Measurements from ENCODE around the gene RBFOX2. TPM values are rescaled to one million over a fixed set of nuclear protein-coding genes. Genes with fewer than 3 reads are reported as not detected.
A peak's percentile ranks its signal among the peaks of the same experiment; 100 is the strongest.

The RBFOX2 gene
- polyA plus RNA-seq, 2 of the 4 experiments (the other 2 are of a cell fraction), result 30.3 to 77.7 TPM

DNA sequence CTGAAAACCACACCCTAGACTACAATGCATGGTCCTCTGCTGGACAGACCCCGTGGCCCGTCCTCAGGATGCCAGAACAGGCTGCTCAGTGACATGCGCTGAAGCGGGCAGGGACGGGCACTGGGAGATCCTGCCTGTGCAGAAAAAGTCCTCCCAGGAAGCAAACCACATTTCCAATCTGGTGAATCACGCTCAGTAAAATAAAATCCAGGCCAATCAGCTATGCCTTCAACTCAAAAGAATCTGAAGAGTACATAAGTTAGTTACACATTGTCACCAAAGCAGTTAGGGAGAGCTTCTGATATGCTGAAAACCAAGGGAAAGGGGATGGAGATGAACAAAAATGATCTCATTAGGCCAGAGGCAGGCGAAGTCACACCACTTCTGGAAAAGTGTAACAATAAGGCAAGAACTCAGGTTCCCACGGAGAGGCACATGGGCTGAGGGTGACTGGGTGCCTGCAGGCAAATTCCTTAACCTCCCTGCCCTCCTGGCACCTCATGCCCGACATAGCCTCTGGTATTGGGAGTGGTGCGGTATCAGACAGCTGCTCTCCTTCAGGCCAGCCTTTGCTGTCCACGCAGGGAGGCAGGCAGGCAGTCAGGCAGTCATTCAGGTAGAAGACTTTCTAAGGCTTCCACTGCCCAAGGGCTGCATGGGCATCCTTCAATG, 244.5 kb downstream of the RBFOX2 start:
- peak overlapping the region; percentile 72 for H3K4me2 ChIP-seq
- FAIRE-seq, result no peak
- peak overlapping the region; percentile 71 to 87 for H3K27ac ChIP-seq

DNA sequence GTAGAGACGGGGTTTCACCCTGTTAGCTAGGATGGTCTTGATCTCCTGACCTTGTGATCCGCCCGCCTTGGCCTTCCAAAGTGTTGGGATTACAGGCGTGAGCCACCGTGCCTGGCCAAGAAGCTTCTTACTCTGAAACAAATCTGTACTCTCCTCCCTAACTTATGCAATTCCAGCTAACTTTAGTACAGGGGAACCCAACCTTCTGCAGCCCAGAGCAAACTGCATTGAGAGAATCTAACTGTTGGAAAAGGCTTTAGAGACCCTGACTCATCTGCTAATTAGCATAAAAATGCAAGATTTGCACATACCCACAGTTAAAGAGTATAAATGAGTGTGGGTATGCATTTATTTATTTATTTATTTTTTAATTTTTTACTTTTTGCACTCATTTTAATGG, 246.1 kb downstream of the RBFOX2 start:
- Histone ChIP-seq H3K4me3 (no peak overlapping the region), H3K4me2 (0 out of 3 replicates have a peak overlapping the region, but pooled peaks have one; percentile 72), H3K4me1 (peaks cover 63% of the 10 kb centered on the region), H3K27ac (peak overlapping the region in 1 of 2 experiments; percentile 87; a peak in 3 of 6 replicates), H3K9me3 (no peaks in the 10 kb centered on the region)
- no peak for TF ChIP-seq TFCP2L1 (CRISPR knock-in tag; IDR thresholded peaks at IDR 0.05)
- WGBS (ENCODE audit: missing lambda C conversion rate), result 93% methylated on average over 5 of the region's 5 CpGs
- ChIA-PET POLR2A (no interaction called here), CTCF (no interaction called here)
- ATAC-seq (no peak), DNase-seq (ENCODE audit: low read depth in 1 of 2, low spot score in 1 of 2) (no peak), FAIRE-seq (no peak)

More for the DNA sequence above, 244.5 kb downstream of the RBFOX2 start:
- H3K9me3 ChIP-seq, result no peaks in the 10 kb centered on the region
- peaks cover 54% of the 10 kb centered on the region for H3K4me1 ChIP-seq
- ChIA-PET POLR2A (no interaction called here), CTCF (interaction anchor here (1.0 kb wide), 1 partner anchor 47 kb away, joined by 3 read pairs; no protein-coding TSS in a partner anchor)
- WGBS (ENCODE audit: missing lambda C conversion rate), result 6% methylated on average over 11 of the region's 11 CpGs
- H3K4me3 ChIP-seq, result no peak overlapping the region
- TF ChIP-seq, protein P1, sequence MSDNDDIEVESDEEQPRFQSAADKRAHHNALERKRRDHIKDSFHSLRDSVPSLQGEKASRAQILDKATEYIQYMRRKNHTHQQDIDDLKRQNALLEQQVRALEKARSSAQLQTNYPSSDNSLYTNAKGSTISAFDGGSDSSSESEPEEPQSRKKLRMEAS (IDR thresholded peaks at IDR 0.05), result peak; percentile 75
- TF ChIP-seq, protein P2, sequence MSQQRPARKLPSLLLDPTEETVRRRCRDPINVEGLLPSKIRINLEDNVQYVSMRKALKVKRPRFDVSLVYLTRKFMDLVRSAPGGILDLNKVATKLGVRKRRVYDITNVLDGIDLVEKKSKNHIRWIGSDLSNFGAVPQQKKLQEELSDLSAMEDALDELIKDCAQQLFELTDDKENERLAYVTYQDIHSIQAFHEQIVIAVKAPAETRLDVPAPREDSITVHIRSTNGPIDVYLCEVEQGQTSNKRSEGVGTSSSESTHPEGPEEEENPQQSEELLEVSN (IDR thresholded peaks at IDR 0.05; ENCODE audit: borderline replicate concordance, low read depth), result peak; percentile 2; the same call in 1 of the 2 replicates
- TF ChIP-seq EP300 (IDR thresholded peaks at IDR 0.05) (peak in 1 of 2 experiments; percentile 31; a peak in 1 of 5 replicates), ESRRA (IDR thresholded peaks at IDR 0.05; ENCODE audit: borderline replicate concordance, low read length) (no peak)
- TF ChIP-seq, protein P3, sequence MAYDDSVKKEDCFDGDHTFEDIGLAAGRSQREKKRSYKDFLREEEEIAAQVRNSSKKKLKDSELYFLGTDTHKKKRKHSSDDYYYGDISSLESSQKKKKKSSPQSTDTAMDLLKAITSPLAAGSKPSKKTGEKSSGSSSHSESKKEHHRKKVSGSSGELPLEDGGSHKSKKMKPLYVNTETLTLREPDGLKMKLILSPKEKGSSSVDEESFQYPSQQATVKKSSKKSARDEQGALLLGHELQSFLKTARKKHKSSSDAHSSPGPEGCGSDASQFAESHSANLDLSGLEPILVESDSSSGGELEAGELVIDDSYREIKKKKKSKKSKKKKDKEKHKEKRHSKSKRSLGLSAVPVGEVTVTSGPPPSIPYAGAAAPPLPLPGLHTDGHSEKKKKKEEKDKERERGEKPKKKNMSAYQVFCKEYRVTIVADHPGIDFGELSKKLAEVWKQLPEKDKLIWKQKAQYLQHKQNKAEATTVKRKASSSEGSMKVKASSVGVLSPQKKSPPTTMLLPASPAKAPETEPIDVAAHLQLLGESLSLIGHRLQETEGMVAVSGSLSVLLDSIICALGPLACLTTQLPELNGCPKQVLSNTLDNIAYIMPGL (CRISPR knock-in tag; IDR thresholded peaks at IDR 0.05; ENCODE audit: borderline replicate concordance), result no peak
- ATAC-seq (peak; percentile 88 to 89), DNase-seq (ENCODE audit: low read depth in 1 of 2, low spot score in 1 of 2) (peak; percentile 38 to 73)

DNA sequence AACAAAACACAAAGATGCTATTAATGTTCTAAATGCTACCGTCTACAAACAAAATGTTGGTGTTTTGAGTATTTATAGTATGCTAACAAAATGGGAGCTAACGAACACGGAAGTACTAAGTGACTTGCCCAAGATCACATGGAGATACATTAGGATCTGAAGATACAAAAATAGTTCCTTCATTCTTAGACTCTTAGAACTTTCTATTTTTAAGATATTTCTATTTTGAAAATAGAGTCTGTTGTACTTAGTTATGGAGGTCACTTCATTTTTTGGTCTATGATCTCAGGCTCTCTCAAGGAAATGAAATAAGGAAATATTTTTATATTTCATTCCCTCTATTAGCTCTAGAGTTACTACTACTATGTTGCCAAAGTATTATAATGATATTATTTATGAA, 246.7 kb downstream of the RBFOX2 start:
- WGBS (ENCODE audit: missing lambda C conversion rate), result 88% methylated on average over 3 of the region's 3 CpGs
- Histone ChIP-seq H3K9me3 (no peaks in the 10 kb centered on the region), H3K27ac (no peak overlapping the region), H3K4me3 (no peak overlapping the region), H3K4me1 (peaks cover 69% of the 10 kb centered on the region), H3K4me2 (no peak overlapping the region)
- FAIRE-seq (no peak), ATAC-seq (no peak), DNase-seq (ENCODE audit: low read depth in 1 of 2, low spot score in 1 of 2) (no peak)
- POLR2A ChIA-PET, result no interaction called here
- CTCF ChIA-PET, result interaction anchor here (0.6 kb wide), 1 partner anchor 342 kb away, joined by 3 read pairs; no protein-coding TSS in a partner anchor
- no peak for TF ChIP-seq ZC3H11A (IDR thresholded peaks at IDR 0.05)
- no peak for TF ChIP-seq ESRRA (IDR thresholded peaks at IDR 0.05; ENCODE audit: borderline replicate concordance, low read length)
- no peak for TF ChIP-seq BHLHE40 (IDR thresholded peaks at IDR 0.05; ENCODE audit: low read depth, low read length)
- TF ChIP-seq ZSCAN20 (CRISPR knock-in tag; IDR thresholded peaks at IDR 0.05), result no peak
- TF ChIP-seq, protein P4, sequence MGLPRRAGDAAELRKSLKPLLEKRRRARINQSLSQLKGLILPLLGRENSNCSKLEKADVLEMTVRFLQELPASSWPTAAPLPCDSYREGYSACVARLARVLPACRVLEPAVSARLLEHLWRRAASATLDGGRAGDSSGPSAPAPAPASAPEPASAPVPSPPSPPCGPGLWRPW (IDR thresholded peaks at IDR 0.05), result no peak
- no peak for TF ChIP-seq RCOR1 (IDR thresholded peaks at IDR 0.05; ENCODE audit: low read depth, low read length)
- TF ChIP-seq ZFP36 (IDR thresholded peaks at IDR 0.05; ENCODE audit: borderline replicate concordance, partially characterized antibody), result no peak

DNA sequence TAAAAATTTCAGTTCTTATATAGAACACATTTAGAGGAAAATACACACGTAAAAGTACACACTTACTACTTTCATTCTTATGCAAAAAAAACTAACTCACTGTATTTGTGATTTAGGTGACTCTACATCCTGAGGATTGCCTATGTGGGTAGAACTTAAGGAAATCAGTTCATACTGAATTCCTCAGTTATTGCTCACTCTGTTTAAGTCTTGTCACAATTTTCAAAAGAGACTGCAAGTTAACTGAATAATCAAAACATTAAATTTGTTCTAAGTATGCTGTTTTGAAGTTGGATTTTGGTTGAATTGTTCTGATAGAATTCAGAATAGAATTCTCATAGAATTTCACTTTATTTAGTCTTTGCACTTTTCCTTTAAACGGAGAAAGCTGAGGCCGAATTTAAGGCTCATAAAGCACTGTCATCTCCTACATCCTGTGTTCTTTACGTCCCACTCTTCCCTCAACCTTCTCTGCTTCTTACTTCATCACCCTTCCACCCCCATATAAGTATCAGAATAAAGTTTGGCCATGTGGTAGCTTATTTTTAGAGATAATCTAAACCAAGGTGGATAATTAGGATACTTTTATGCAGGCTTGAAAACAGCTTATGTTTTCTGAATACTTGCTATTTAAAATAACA, 251.2 kb downstream of the RBFOX2 start:
- Histone ChIP-seq H3K4me3 (no peak overlapping the region), H3K9me3 (no peaks in the 10 kb centered on the region), H3K4me2 (peak overlapping the region; percentile 46), H3K27ac (peak overlapping the region; percentile 7 to 69; a peak in 3 of 6 replicates), H3K4me1 (peaks cover 33% of the 10 kb centered on the region; the same call in 2 of the 3 replicates)
- no peak for DNase-seq (ENCODE audit: low read depth in 1 of 2, low spot score in 1 of 2)
- no peak for FAIRE-seq
- WGBS (ENCODE audit: missing lambda C conversion rate), result 35% methylated on average over 4 of the region's 4 CpGs
- ChIA-PET CTCF (no interaction called here), POLR2A (no interaction called here)
- ATAC-seq, result 0 out of 6 replicates have a peak, but pooled peaks of 1 of the 2 experiments have one; percentile 31
- no peak for TF ChIP-seq MAFK (IDR thresholded peaks at IDR 0.05; ENCODE audit: partially characterized antibody)
- TF ChIP-seq SMC3 (IDR thresholded peaks at IDR 0.05), result no peak
- TF ChIP-seq, protein P5, sequence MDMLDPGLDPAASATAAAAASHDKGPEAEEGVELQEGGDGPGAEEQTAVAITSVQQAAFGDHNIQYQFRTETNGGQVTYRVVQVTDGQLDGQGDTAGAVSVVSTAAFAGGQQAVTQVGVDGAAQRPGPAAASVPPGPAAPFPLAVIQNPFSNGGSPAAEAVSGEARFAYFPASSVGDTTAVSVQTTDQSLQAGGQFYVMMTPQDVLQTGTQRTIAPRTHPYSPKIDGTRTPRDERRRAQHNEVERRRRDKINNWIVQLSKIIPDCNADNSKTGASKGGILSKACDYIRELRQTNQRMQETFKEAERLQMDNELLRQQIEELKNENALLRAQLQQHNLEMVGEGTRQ (IDR thresholded peaks at IDR 0.05), result no peak
- no peak for TF ChIP-seq CBX8 (IDR thresholded peaks at IDR 0.05)
- TF ChIP-seq HOXB13 (CRISPR knock-in tag; IDR thresholded peaks at IDR 0.05; ENCODE audit: low read depth), result no peak
- TF ChIP-seq, protein P4 (IDR thresholded peaks at IDR 0.05), result no peak
- TF ChIP-seq HOXB5 (CRISPR knock-in tag; IDR thresholded peaks at IDR 0.05), result no peak
- TF ChIP-seq, protein P6, sequence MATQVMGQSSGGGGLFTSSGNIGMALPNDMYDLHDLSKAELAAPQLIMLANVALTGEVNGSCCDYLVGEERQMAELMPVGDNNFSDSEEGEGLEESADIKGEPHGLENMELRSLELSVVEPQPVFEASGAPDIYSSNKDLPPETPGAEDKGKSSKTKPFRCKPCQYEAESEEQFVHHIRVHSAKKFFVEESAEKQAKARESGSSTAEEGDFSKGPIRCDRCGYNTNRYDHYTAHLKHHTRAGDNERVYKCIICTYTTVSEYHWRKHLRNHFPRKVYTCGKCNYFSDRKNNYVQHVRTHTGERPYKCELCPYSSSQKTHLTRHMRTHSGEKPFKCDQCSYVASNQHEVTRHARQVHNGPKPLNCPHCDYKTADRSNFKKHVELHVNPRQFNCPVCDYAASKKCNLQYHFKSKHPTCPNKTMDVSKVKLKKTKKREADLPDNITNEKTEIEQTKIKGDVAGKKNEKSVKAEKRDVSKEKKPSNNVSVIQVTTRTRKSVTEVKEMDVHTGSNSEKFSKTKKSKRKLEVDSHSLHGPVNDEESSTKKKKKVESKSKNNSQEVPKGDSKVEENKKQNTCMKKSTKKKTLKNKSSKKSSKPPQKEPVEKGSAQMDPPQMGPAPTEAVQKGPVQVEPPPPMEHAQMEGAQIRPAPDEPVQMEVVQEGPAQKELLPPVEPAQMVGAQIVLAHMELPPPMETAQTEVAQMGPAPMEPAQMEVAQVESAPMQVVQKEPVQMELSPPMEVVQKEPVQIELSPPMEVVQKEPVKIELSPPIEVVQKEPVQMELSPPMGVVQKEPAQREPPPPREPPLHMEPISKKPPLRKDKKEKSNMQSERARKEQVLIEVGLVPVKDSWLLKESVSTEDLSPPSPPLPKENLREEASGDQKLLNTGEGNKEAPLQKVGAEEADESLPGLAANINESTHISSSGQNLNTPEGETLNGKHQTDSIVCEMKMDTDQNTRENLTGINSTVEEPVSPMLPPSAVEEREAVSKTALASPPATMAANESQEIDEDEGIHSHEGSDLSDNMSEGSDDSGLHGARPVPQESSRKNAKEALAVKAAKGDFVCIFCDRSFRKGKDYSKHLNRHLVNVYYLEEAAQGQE (IDR thresholded peaks at IDR 0.05), result no peak
- no peak for TF ChIP-seq NFE2L2 (conservative IDR thresholded peaks at IDR 0.05; ENCODE audit: low read length)
- no peak for TF ChIP-seq POLR2A (IDR thresholded peaks at IDR 0.05; ENCODE audit: low read length)
